Esophagus squamous epithelium (tissue), 5 donors: Measurements from ENCODE around the gene AHSP. TPM values are rescaled to one million over a fixed set of nuclear protein-coding genes. Genes with fewer than 3 reads are reported as not detected.

ENCODE experiments used
- DNase-seq: peaks from one replicate; lab custom pipeline; 2025; lab: John Stamatoyannopoulos, UW
- H3K27ac ChIP-seq, 4 donors: fragments of 200-600 bp; sonication (generic); one replicate each; pipeline ENCODE4 v1.5.1; 2016 to 2019; ENCODE audit warnings: mild to moderate bottlenecking in 1 of 4
- H3K27me3 ChIP-seq, 4 donors: fragments of 200-600 bp; sonication (generic); 1 replicate in 3 of 4; 2 replicates in 1 of 4; pipeline versions ENCODE4 v1.5.1 to v1.6.0; 2017 to 2021; ENCODE audit warnings: antibody characterized with exemption in 1 of 4
- H3K36me3 ChIP-seq, 3 donors: fragments of 200-600 bp; sonication (generic); one replicate each; pipeline ENCODE4 v1.5.1; 2016 to 2019
- H3K4me1 ChIP-seq, 3 donors: fragments of 200-600 bp; sonication (generic); one replicate each; pipeline ENCODE4 v1.5.1; 2017 to 2019
- H3K4me3 ChIP-seq, 4 donors: fragments of 200-600 bp; sonication (generic); 1 replicate in 3 of 4; 2 replicates in 1 of 4; pipeline ENCODE4 v1.5.1; 2016 to 2019; ENCODE audit warnings: mild to moderate bottlenecking in 2 of 4, moderate library complexity in 1 of 4
- H3K9me3 ChIP-seq, 3 donors: fragments of 200-600 bp; sonication (generic); one replicate each; pipeline ENCODE4 v1.5.1; 2016 to 2019
- POLR2A ChIP-seq, 4 donors: fragments of 450-650 bp; IDR thresholded peaks; one replicate each; pipeline ENCODE4 v1.6.1; 2017; ENCODE audit warnings: antibody characterized with exemption in 4 of 4, mild to moderate bottlenecking in 4 of 4, moderate library complexity in 3 of 4
- WGBS, 2 donors: methylation state at CpG; one replicate each; pipeline ENCODE4 v1.1.5; 2018; 5-methylcytosine and 5-hydroxymethylcytosine counted together
- intact Hi-C: fragments of 100-400 bp; cut with DNase I; formaldehyde crosslinking; loops from one replicate; pipeline ENCODE4 v1.15.0; 2022
- total RNA-seq, 4 donors: library from RNA; depleted of rRNA; stranded (reverse); fragments of >200 nt; gene quantifications; one replicate each; pipeline ENCODE4 v1.1.0, GENCODE V29; 2016
- TF ChIP-seq, protein P1 (sequence below), 6 experiments: fragments of 450-650 bp in 4 of 6; fragments of 200-600 bp in 2 of 6; sonication (generic) in 2 of 6; IDR thresholded peaks; one replicate each; pipeline ENCODE4 v1.5.1; 2016 to 2019; ENCODE audit warnings: antibody characterized with exemption in 6 of 6, mild to moderate bottlenecking in 4 of 6, moderate library complexity in 4 of 6
- donor health status: DM: yes; HTN: yes; CAD: no.

Gene AHSP
- total RNA-seq, 4 donors from 2014 or later: not detected

DNA sequence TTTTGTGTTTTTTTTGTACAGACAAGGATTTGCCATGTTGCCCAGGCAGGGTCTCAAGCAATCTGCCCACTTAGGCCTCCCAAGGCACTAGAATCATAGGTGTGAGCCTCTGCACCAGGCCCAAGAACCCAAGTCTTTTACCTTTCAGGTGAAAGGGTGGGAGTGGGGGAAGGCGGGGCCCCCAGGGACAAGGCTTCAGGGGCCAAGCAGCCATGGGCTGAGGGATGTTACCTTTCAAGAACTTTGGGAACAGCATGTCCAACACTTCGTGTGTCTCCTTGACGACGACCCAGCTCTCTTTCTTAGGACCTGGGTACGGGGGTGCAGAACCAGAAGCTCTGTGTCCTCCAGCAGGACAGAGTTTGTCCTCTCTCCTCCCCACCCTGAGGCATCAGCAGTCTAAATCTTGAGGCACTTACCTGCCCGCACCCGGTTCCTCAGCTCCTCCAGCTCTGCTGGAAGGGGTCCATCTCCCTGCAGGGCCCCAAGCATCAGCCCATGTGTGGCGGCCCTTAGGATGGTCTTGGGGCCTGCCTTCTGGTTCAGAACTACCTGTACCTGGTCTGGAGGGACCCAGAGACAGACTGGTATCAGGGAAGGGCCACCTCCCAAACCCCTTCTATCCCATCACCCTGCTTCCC lies 35.8 kb upstream of the AHSP start:
- DNase-seq: no peak
- no peak overlapping the region for H3K27ac ChIP-seq
- H3K27me3 ChIP-seq: peaks cover 0 to 25% (median 0%) of the 10 kb centered on the region in 4 donors
- TF ChIP-seq POLR2A (IDR thresholded peaks at IDR 0.05): no peak
- TF ChIP-seq, protein P1, sequence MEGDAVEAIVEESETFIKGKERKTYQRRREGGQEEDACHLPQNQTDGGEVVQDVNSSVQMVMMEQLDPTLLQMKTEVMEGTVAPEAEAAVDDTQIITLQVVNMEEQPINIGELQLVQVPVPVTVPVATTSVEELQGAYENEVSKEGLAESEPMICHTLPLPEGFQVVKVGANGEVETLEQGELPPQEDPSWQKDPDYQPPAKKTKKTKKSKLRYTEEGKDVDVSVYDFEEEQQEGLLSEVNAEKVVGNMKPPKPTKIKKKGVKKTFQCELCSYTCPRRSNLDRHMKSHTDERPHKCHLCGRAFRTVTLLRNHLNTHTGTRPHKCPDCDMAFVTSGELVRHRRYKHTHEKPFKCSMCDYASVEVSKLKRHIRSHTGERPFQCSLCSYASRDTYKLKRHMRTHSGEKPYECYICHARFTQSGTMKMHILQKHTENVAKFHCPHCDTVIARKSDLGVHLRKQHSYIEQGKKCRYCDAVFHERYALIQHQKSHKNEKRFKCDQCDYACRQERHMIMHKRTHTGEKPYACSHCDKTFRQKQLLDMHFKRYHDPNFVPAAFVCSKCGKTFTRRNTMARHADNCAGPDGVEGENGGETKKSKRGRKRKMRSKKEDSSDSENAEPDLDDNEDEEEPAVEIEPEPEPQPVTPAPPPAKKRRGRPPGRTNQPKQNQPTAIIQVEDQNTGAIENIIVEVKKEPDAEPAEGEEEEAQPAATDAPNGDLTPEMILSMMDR (IDR thresholded peaks at IDR 0.05): no peak
- H3K9me3 ChIP-seq: no peaks in the 10 kb centered on the region
- intact Hi-C loops: no loop called here
- H3K36me3 ChIP-seq: peaks cover 12 to 71% (median 23%) of the 10 kb centered on the region in 3 donors
- no peak overlapping the region for H3K4me3 ChIP-seq
- peaks cover 16 to 24% (median 19%) of the 10 kb centered on the region in 3 donors for H3K4me1 ChIP-seq
- WGBS, 2 donors: 92 to 93% methylated on average over 5 to 8 of the region's 8 CpGs

DNA sequence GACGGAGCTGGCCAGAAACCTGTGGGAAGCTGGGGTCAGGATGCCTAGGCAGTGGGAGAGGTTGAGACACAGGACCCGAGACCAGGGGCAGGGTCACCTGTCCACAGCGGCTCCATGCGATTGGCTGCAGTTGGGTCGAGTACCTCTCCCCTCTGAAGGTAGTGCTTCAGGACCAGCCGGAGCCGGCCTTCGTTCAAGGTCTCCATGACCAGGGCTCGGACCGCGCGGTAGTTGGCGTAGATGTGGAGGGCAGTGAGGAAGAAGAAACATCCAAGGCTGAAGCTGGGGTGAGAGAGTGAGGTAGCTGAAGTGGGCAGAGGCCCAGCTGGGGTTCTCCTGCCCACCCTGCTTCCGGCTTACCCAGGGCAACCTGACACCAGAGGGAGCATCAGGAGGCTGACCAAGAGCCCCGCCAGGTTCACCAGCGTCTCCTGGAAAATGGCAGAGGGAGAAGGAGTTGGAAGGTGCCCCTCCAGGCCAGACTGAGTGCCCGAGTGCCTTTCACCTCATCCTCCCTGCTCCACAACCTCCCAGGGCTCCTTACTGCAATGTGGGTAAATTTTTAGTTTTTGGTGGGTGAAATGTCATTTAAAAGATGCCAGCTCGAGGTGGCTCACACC lies 34.1 kb upstream of the AHSP start:
- Histone ChIP-seq H3K27me3 (peaks cover 0 to 8% (median 0%) of the 10 kb centered on the region in 4 donors), H3K27ac (no peak overlapping the region), H3K36me3 (peaks cover 14 to 89% (median 23%) of the 10 kb centered on the region in 3 donors), H3K4me3 (no peak overlapping the region), H3K9me3 (no peaks in the 10 kb centered on the region), H3K4me1 (peaks cover 2 to 7% (median 4%) of the 10 kb centered on the region in 3 donors)
- intact Hi-C loops: no loop called here
- TF ChIP-seq, protein P1 (IDR thresholded peaks at IDR 0.05): no peak
- no peak for TF ChIP-seq POLR2A (IDR thresholded peaks at IDR 0.05)
- 87 to 88% methylated on average over 12 to 17 of the region's 18 CpGs for WGBS, 2 donors
- no peak for DNase-seq

DNA sequence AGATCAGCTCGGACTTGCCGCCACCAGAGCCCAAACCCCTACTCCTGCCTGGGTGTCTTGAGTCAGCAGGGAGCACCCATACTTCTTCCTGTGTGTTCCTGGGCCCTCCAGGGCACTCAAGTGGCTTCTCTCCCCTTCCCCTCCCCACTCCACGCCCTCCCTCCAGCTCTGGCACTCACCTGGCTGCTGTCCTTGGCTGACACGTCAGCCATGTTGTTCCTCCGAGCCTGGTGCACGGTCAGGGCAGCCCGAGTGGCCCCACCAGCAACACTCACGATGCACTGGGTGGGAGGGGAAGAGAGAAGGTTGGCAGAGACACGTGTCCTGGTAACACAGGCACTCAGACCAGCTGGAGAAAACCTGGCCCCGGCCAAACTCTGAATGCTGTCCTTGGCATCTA lies 31.0 kb upstream of the AHSP start:
- WGBS, 2 donors: 92 to 100% methylated on average over 1 to 2 of the region's 10 CpGs
- H3K27ac ChIP-seq: no peak overlapping the region
- DNase-seq: no peak
- H3K4me1 ChIP-seq: no peaks in the 10 kb centered on the region
- peaks cover 14 to 93% (median 23%) of the 10 kb centered on the region in 3 donors for H3K36me3 ChIP-seq
- intact Hi-C loops: no loop called here
- TF ChIP-seq, protein P1 (IDR thresholded peaks at IDR 0.05): no peak
- TF ChIP-seq POLR2A (IDR thresholded peaks at IDR 0.05): no peak
- no peaks in the 10 kb centered on the region for H3K9me3 ChIP-seq
- no peak overlapping the region for H3K4me3 ChIP-seq
- no peaks in the 10 kb centered on the region for H3K27me3 ChIP-seq

DNA sequence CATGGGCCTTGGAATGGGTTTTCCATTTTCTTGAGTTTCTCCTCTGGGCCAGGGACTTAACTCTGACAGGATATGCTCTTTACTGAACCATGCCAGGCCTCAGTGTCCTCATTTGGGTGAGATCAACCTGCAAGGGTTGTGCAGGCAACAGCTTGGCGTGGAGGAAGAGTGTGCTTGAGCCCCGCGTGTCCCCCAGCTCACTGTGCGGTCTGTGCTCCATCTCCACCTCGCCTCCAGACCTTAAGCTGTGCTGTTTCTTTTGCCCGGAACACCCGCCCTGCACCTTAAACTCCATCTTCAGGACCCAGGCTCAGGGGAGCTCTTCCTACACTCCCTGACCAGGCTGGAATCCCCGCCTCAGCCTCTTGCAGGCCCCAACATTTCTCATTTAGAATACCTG lies 29.2 kb upstream of the AHSP start:
- Histone ChIP-seq H3K27me3 (no peaks in the 10 kb centered on the region), H3K9me3 (no peaks in the 10 kb centered on the region), H3K4me1 (no peaks in the 10 kb centered on the region), H3K27ac (no peak overlapping the region), H3K4me3 (no peak overlapping the region), H3K36me3 (peaks cover 10 to 74% (median 12%) of the 10 kb centered on the region in 3 donors)
- TF ChIP-seq POLR2A (IDR thresholded peaks at IDR 0.05): no peak
- TF ChIP-seq, protein P1 (IDR thresholded peaks at IDR 0.05): no peak
- intact Hi-C loops: no loop called here
- WGBS, 2 donors: 99 to 100% methylated on average over 8 of the region's 8 CpGs
- DNase-seq: no peak

DNA sequence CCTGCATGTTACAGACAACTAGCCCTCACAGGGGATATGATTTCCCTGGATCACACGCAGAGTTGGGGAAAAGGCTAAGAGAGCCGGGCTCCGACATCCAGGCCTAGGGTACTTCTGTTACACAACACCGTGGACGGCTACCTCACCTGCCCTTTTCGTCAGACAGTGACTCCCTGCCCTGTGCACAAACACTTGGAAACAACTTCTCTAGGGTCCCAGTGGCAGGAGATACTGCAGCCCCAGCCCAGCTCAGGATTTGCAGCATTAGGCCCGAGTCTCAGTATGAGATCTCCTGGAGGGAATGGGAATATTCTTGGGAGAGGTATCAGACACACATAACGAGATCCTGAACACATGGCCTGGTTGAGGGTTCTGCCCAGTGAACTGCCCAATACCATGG lies 27.8 kb upstream of the AHSP start:
- no peak overlapping the region for H3K4me3 ChIP-seq
- no peaks in the 10 kb centered on the region for H3K9me3 ChIP-seq
- DNase-seq: no peak
- H3K27ac ChIP-seq: no peak overlapping the region
- intact Hi-C loops: no loop called here
- WGBS, 2 donors: 90 to 95% methylated on average over 2 to 8 of the region's 8 CpGs
- H3K36me3 ChIP-seq: peaks cover 5 to 69% (median 8%) of the 10 kb centered on the region in 3 donors
- no peaks in the 10 kb centered on the region for H3K4me1 ChIP-seq
- TF ChIP-seq POLR2A (IDR thresholded peaks at IDR 0.05): no peak
- TF ChIP-seq, protein P1 (IDR thresholded peaks at IDR 0.05): no peak
- H3K27me3 ChIP-seq: no peaks in the 10 kb centered on the region
